NCI-H2107 treated with DMSO at 0.1 percent for 48 hours (cell line): ENCODE measurements around the gene FBXO46.
"Not testable (repeated sequence)": the region's sequence is repeated elsewhere in the genome, so short reads cannot be mapped to it uniquely, and the experiment has no call there.

ENCODE experiments used
- DNase-seq: peaks from one replicate; lab custom pipeline; 2025; ENCODE audit not compliant: unreplicated experiment; lab: John Stamatoyannopoulos, UW

FBXO46 gene

GRCh38 chr19:45766296-45766868 is 35.7 kb upstream of the FBXO46 start:
- no peak for DNase-seq

- DNase-seq, result no peak
These were observed 35.1 kb upstream of the FBXO46 start for GRCh38 chr19:45765702-45766295.

- no peak for DNase-seq
These were observed 34.4 kb upstream of the FBXO46 start for GRCh38 chr19:45764945-45765701.

GRCh38 chr19:45764475-45764874 is 33.8 kb upstream of the FBXO46 start:
- no peak for DNase-seq

- DNase-seq, result no peak
These were observed 33.1 kb upstream of the FBXO46 start for GRCh38 chr19:45763691-45764294.

- no peak for DNase-seq
These were observed 32.4 kb upstream of the FBXO46 start for GRCh38 chr19:45762870-45763631.

- DNase-seq, result no peak
These were observed 31.0 kb upstream of the FBXO46 start for GRCh38 chr19:45761714-45762113.

- DNase-seq, result no peak
These were observed 28.2 kb upstream of the FBXO46 start for GRCh38 chr19:45758921-45759320.

- no peak for DNase-seq
These were observed 27.0 kb upstream of the FBXO46 start for GRCh38 chr19:45757695-45758094.

- no peak for DNase-seq
These were observed 23.6 kb upstream of the FBXO46 start for GRCh38 chr19:45754323-45754722.

GRCh38 chr19:45753548-45753947 is 22.9 kb upstream of the FBXO46 start:
- DNase-seq, result no peak

- no peak for DNase-seq
These were observed 21.9 kb upstream of the FBXO46 start for GRCh38 chr19:45752639-45753038.

- not testable (repeated sequence) for DNase-seq
These were observed 20.8 kb upstream of the FBXO46 start for GRCh38 chr19:45751483-45751882.

- DNase-seq, result no peak
These were observed 16.8 kb upstream of the FBXO46 start for GRCh38 chr19:45747513-45747912.

- DNase-seq, result no peak
These were observed 16.2 kb upstream of the FBXO46 start for GRCh38 chr19:45746866-45747265.

- DNase-seq, result no peak
These were observed 14.9 kb upstream of the FBXO46 start for GRCh38 chr19:45745606-45746005.

GRCh38 chr19:45742969-45743368 is 12.3 kb upstream of the FBXO46 start:
- no peak for DNase-seq

GRCh38 chr19:45739498-45740439 is 9.1 kb upstream of the FBXO46 start:
- no peak for DNase-seq

- DNase-seq, result no peak
These were observed 2.6 kb upstream of the FBXO46 start, which contains the start of gene MEIOSIN for GRCh38 chr19:45733160-45733810. Gene MEIOSIN, plus strand, starts transcription at chr19:45733439. Its CDS starts 1,938 bp downstream, at chr19:45735377.
